HEK293T (cell line): ENCODE results near the gene NELFE.

Experiments
- ARNT ChIP-seq: fragments of 450-650 bp; IDR thresholded peaks from 2 replicates; pipeline ENCODE4 v1.6.1; 2017; ENCODE audit warnings: mild to moderate bottlenecking
- BHLHE40 ChIP-seq: fragments of 450-650 bp; IDR thresholded peaks from 2 replicates; pipeline ENCODE4 v1.6.1; 2016; ENCODE audit warnings: mild to moderate bottlenecking, moderate library complexity, borderline replicate concordance
- ELF4 ChIP-seq: fragments of 450-650 bp; IDR thresholded peaks from 2 replicates; pipeline ENCODE4 v1.6.1; 2017; ENCODE audit warnings: antibody characterized with exemption
- FOXM1 ChIP-seq: fragments of 450-650 bp; IDR thresholded peaks from 2 replicates; pipeline ENCODE4 v1.6.1; 2017; ENCODE audit warnings: mild to moderate bottlenecking, borderline replicate concordance
- L3MBTL2 ChIP-seq: fragments of 450-650 bp; conservative IDR thresholded peaks from 2 replicates; pipeline ENCODE4 v1.6.1; 2016; ENCODE audit warnings: mild to moderate bottlenecking
- NFRKB ChIP-seq: fragments of 450-650 bp; IDR thresholded peaks from 2 replicates; pipeline ENCODE4 v1.6.1; 2016; ENCODE audit warnings: mild to moderate bottlenecking, moderate library complexity
- TARDBP ChIP-seq: fragments of 450-650 bp; IDR thresholded peaks from 2 replicates; pipeline ENCODE4 v1.6.1; 2016
- ZNF384 ChIP-seq: fragments of 450-650 bp; IDR thresholded peaks from 2 replicates; pipeline ENCODE4 v1.6.1; 2016

DNA sequence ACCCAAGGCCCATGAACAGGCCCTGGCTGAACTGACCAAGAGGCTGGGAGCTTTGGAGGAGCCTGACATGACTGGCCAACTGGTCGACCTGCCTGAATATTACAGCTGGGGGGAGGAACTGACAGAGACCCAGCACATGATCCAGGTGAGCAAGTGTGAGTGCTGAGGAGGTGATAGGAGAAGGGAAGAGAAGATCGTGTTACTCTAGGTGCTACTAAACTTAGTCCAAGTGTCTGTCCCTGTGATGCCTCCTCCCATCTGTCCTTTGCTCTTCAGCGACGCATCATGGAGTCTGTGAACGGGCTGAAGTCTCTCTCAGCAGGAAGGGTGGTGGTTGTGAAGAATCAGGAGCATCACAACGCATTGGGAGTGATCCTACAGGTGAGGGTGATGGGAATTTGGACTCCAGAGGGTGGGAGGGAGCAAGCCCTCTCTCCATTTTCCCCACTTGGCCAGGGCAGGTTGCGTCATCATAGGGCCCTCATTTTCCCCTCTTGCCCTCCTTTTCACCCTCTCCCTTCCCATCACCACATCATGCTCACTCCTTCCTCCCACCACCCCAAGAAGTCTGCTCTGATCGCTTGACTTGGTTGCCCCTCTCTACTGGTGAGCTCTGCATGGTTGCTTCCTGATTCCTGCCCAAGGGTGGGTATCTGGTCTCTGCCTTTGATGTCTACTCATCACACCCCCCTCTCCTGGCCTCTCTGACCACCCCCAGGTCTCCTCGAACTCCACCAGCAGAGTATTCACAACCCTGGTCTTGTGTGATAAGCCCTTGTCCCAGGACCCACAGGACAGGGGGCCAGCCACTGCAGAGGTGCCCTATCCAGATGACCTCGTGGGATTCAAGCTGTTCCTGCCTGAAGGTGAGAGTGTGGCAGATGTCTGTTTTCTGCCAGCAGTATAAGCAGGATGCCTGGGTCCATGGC lies 8.5 kb upstream of the NELFE start:
- TF ChIP-seq ZNF384 (no peak), ELF4 (no peak), L3MBTL2 (no peak), BHLHE40 (no peak), NFRKB (no peak), FOXM1 (no peak), ARNT (no peak), TARDBP (no peak)
